Loucy (cell line): Measurements from ENCODE around the gene ZSWIM8.
"Not testable (repeated sequence)": the region's sequence is repeated elsewhere in the genome, so short reads cannot be mapped to it uniquely, and the experiment has no call there.

Experiments
- H2AFZ ChIP-seq: fragments of 200-600 bp; sonication (generic); 2 replicates; pipeline ENCODE4 v1.6.0; 2016; ENCODE audit warnings: antibody characterized with exemption, mild to moderate bottlenecking, low read length, moderate library complexity
- H3F3A ChIP-seq: fragments of 200-600 bp; 2 replicates; pipeline ENCODE4 v1.6.0; 2016; ENCODE audit warnings: antibody characterized with exemption, low read depth, mild to moderate bottlenecking
- H3K27me3 ChIP-seq: fragments of 200-600 bp; sonication (generic); 2 replicates; pipeline ENCODE4 v1.6.1; 2014; ENCODE audit warnings: low read length, mild to moderate bottlenecking; ENCODE audit not compliant: insufficient read depth, poor library complexity, severe bottlenecking
- H3K36me3 ChIP-seq: fragments of 200-600 bp; sonication (generic); 2 replicates; pipeline ENCODE4 v1.6.1; 2016; ENCODE audit warnings: low read length; ENCODE audit not compliant: insufficient read depth
- H3K4me1 ChIP-seq: fragments of 200-600 bp; sonication (generic); 2 replicates; pipeline ENCODE4 v1.5.1; 2014; ENCODE audit warnings: low read length, mild to moderate bottlenecking; ENCODE audit not compliant: insufficient read depth, poor library complexity, severe bottlenecking
- H3K4me2 ChIP-seq: fragments of 200-600 bp; sonication (generic); 2 replicates; pipeline ENCODE4 v1.6.0; 2014; ENCODE audit warnings: antibody characterized with exemption, low read length, low read depth, mild to moderate bottlenecking; ENCODE audit not compliant: poor library complexity, severe bottlenecking
- H3K4me3 ChIP-seq: fragments of 200-600 bp; sonication (generic); 2 replicates; pipeline ENCODE4 v1.5.1; 2014; ENCODE audit warnings: low read length, mild to moderate bottlenecking, mixed read lengths; ENCODE audit not compliant: poor library complexity, severe bottlenecking
- H3K79me2 ChIP-seq: fragments of 200-600 bp; sonication (generic); 2 replicates; pipeline ENCODE4 v1.6.1; 2014; ENCODE audit warnings: low read length; ENCODE audit not compliant: insufficient read depth
- H3K9ac ChIP-seq: fragments of 200-600 bp; sonication (generic); 2 replicates; pipeline ENCODE4 v1.6.0; 2014; ENCODE audit warnings: mild to moderate bottlenecking, low read depth, low read length, moderate library complexity; ENCODE audit not compliant: poor library complexity, severe bottlenecking
- H3K9me2 ChIP-seq: fragments of 200-600 bp; sonication (generic); replicated peaks from 2 replicates; pipeline ENCODE4 v1.6.1; 2016; ENCODE audit warnings: low read depth, low read length, mixed read lengths
- H3K9me3 ChIP-seq: fragments of 200-600 bp; sonication (generic); 2 replicates; pipeline ENCODE4 v1.6.1; 2014; ENCODE audit warnings: mild to moderate bottlenecking, antibody characterized with exemption, low read length, low read depth; ENCODE audit not compliant: insufficient read depth
- H4K20me1 ChIP-seq: fragments of 200-600 bp; sonication (generic); 2 replicates; pipeline ENCODE4 v1.6.0; 2014; ENCODE audit warnings: antibody characterized with exemption, low read length, mild to moderate bottlenecking; ENCODE audit not compliant: insufficient read depth, poor library complexity, severe bottlenecking
- CTCF ChIP-seq: fragments of 200-600 bp; sonication (generic); conservative IDR thresholded peaks from 2 replicates; pipeline ENCODE4 v1.5.1; 2014; ENCODE audit warnings: mild to moderate bottlenecking, antibody characterized with exemption, low read length
- EZH2phosphoT487 ChIP-seq: fragments of 200-600 bp; IDR thresholded peaks from 2 replicates; pipeline ENCODE4 v1.6.1; 2018; ENCODE audit warnings: antibody characterized with exemption, mild to moderate bottlenecking, moderate library complexity, borderline replicate concordance

The ZSWIM8 gene

DNA sequence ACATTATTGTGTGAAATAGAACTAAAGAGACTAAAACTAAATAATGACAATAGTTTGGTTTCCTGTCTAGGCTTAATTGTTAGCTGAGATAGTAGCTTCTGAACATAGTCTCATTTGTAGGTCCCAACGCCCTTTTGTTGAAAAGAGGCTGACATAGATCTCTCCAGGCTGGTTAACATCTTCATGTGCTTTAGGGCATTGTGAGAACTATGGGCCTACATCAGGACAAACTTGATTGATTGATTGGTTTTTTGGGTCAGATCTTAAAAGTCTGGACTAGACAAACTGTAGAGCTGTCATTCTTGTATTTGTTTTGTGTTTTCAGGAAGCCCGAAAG, 2.7 kb upstream of the ZSWIM8 start:
- H3K79me2 ChIP-seq, result peaks cover 86% of the 10 kb centered on the region

GRCh38 chr10:73785721-73786511, 510 bp downstream of the ZSWIM8 start:
- Histone ChIP-seq H2AFZ (no peak overlapping the region; the same call in 1 of the 2 replicates), H3K9me3 (no peaks in the 10 kb centered on the region), H3F3A (no peaks in the 10 kb centered on the region), H3K79me2 (peaks cover 67% of the 10 kb centered on the region), H3K9ac (peak overlapping the region; percentile 79), H3K4me2 (peak overlapping the region; percentile 95), H3K4me1 (peaks cover 38% of the 10 kb centered on the region), H3K27me3 (no peaks in the 10 kb centered on the region), H3K4me3 (peak overlapping the region; percentile 89), H3K36me3 (peaks cover 18% of the 10 kb centered on the region; the same call in 1 of the 2 replicates), H3K9me2 (no peaks in the 10 kb centered on the region), H4K20me1 (peaks cover 23% of the 10 kb centered on the region)
- TF ChIP-seq EZH2phosphoT487, result no peak
- TF ChIP-seq CTCF, result no peak; the same call in 1 of the 2 replicates

More for the DNA sequence above, 2.7 kb upstream of the ZSWIM8 start:
- Histone ChIP-seq H3K9me3 (no peaks in the 10 kb centered on the region), H3K9ac (peak overlapping the region; percentile 87), H3K9me2 (no peaks in the 10 kb centered on the region), H3K4me3 (peak overlapping the region; percentile 83), H3K27me3 (no peaks in the 10 kb centered on the region), H3F3A (no peaks in the 10 kb centered on the region), H4K20me1 (peaks cover 30% of the 10 kb centered on the region), H3K4me2 (peak overlapping the region; percentile 95), H2AFZ (no peak overlapping the region), H3K36me3 (no peaks in the 10 kb centered on the region), H3K4me1 (peaks cover 36% of the 10 kb centered on the region)
- TF ChIP-seq EZH2phosphoT487, result no peak
- no peak for TF ChIP-seq CTCF

GRCh38 chr10:73786512-73786885, 1.1 kb downstream of the ZSWIM8 start:
- peak overlapping the region; percentile 89 for H3K4me3 ChIP-seq
- TF ChIP-seq EZH2phosphoT487 (no peak), CTCF (no peak)
- H4K20me1 ChIP-seq, result peaks cover 22% of the 10 kb centered on the region
- H3K9ac ChIP-seq, result peak overlapping the region; percentile 79
- H3F3A ChIP-seq, result no peaks in the 10 kb centered on the region
- no peak overlapping the region for H2AFZ ChIP-seq
- H3K4me2 ChIP-seq, result peak overlapping the region; percentile 95
- H3K9me2 ChIP-seq, result no peaks in the 10 kb centered on the region
- H3K36me3 ChIP-seq, result peaks cover 24% of the 10 kb centered on the region; the same call in 1 of the 2 replicates
- H3K27me3 ChIP-seq, result no peaks in the 10 kb centered on the region
- H3K79me2 ChIP-seq, result peaks cover 62% of the 10 kb centered on the region
- no peaks in the 10 kb centered on the region for H3K9me3 ChIP-seq
- peaks cover 34% of the 10 kb centered on the region for H3K4me1 ChIP-seq

DNA sequence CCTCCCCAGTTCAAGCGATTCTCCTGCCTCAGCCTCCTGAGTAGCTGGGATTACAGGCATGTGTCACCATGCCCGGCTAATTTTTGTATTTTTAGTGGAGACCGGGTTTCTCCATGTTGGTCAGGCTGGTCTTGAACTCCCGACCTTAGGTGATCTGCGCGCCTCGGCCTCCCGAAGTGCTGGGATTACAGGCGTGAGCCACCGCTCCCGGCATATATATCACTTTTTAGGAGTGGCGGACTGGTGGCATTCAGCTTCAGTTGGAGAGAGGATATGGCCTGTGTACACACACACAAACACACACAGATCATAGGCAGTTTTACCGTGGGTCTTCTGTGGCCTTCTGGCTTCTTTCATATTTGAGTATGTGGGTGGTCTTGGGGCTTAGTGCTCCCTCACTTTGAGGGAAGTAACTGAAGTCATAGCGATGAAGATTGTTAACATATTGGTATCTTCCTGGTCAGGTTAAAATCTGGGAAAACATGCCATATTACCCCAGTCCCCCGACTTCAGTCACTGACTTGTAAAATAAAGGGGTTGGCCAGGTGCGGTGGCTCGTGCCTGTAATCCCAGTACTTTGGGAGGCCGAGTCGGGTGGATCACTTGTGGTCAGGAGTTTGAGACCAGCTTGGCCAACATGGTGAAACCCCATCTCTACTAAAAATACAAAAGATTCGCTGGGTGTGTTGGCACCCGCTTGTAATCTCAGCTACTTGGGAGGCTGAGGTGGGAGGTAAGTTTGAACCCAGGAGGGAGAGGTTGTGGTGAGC, 1.8 kb downstream of the ZSWIM8 start:
- H4K20me1 ChIP-seq, result peaks cover 21% of the 10 kb centered on the region
- peaks cover 34% of the 10 kb centered on the region for H3K4me1 ChIP-seq
- not testable (repeated sequence) for H3K9me2 ChIP-seq, H2AFZ ChIP-seq, H3F3A ChIP-seq, H3K27me3 ChIP-seq, H3K9me3 ChIP-seq
- H3K36me3 ChIP-seq, result peaks cover 31% of the 10 kb centered on the region; the same call in 1 of the 2 replicates
- H3K4me2 ChIP-seq, result peak overlapping the region; percentile 95
- H3K4me3 ChIP-seq, result peak overlapping the region; percentile 89
- H3K9ac ChIP-seq, result peak overlapping the region; percentile 79
- H3K79me2 ChIP-seq, result peaks cover 57% of the 10 kb centered on the region
